ENCODE data around the gene FAXC.
"Not testable (repeated sequence)": the region's sequence is repeated elsewhere in the genome, so short reads cannot be mapped to it uniquely, and the experiment has no call there.

FAXC gene

DNA sequence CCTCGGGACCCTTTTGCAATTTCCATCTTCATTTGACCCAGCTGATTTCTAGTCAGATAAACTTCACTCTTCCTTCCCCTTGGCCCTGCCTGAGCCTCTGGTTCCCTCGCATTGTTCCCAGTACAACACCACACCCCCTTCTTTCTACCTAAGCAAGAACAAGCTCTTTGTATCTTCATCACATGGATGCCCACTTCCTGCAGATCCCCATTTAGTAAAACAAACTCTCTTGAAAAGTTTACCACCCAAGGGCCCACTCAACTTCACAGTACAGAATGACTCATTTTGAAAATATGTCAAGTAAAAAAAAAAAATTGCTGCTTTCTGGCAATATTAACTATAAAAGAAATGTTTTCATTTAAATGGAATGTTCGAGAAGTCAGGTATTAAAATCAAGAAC is 5.2 kb downstream of the FAXC start:
- DNase-seq (ENCODE audit: low read depth, low spot score) = no peak
- no peak overlapping the region for H3K27ac ChIP-seq

DNA sequence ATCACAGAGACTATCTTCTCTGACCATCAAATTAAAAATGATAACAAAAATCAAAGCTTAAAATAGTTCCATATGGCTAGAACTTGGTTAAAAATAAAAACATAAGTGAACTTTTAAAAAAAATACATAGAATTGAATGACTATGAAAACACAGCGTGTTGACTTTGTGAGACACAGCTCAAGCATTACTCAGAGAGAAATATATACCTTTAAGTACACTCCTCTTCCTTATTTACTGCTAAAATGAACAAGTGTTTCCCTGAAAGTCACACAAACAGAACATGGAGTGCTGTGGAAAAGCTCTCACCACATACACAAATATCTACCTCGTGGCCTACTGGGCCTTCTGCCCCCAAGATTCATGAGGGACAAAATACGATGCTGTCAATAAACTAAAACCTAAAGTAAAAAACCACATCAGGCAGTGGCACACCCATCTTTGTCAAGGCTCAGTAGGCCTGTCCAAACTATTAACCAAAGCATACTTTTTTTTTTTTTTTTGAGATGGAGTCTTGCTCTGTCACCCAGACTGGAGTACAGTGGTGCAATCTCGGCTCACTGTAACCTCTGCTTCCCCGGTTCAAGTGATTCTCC is 7.5 kb downstream of the FAXC start:
- no peak overlapping the region for H3K27ac ChIP-seq
- DNase-seq (ENCODE audit: low read depth, low spot score) = no peak

DNA sequence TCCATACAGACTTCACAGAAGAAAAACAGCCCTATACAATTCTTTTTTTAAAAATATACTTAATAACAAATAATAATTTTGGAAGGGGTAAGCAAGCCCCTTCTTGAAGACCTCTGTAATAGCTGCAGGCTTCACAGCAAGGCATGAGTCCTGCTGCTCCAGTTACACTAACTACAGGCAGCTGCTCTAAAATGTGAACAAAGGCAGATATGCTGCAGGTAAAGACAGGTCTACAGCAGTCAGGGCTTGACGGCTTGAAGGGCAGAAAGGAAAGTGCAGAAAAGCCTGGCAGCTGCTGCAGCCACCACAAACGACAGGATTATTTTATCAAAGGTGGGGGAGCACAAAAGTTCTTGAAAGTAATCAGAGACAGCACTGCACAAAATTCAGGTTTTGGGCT is 11.3 kb downstream of the FAXC start:
- H3K27ac ChIP-seq = no peak overlapping the region
- no peak for DNase-seq (ENCODE audit: low read depth, low spot score)

DNA sequence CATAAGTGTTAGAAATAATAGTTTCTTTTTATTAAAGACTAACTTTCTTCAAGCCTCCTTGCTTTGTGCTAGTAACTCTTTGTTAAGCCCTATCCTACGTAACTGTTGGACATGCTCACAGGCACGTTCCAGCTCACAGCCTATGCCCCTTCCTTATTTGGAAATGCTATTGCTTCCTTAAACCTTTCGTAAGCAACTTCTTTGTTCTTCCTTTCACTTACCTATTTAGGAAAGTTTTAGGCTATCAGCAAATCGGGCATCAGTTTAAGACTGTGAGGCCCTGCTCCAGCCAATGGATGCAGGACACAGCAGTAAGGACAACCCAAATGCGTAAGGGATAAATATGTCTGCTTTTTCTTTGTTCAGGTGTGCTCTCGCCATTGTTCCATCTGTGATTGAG is 14.2 kb downstream of the FAXC start:
- not testable (repeated sequence) for DNase-seq (ENCODE audit: low read depth, low spot score); H3K27ac ChIP-seq

DNA sequence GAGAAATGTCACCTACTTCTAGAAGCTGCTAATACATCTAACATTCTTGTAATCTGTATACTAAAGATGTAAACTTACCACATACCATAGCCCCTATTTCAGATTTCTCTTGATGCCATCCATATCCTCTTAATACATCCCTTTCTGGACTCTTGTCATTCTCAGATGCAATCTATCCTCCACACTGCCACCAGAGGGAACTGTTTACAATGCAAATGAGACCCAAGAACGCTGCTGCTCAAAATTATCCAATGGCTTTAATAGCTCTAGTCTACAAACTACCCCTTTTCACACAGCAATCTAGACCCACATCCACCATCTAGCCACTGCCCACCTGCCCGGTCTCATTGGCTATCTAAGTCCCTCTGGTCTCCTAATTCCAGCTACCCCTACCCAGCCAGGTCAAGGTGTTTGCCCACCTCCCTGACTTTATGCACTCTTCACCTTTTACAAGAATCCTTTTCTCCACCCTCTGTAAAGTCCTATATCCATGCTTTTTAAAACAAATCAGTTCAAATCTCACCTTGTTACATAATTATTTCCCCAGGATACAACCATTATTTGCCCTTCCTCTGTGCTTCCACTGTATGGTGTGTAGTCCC is 14.8 kb downstream of the FAXC start:
- no peak for DNase-seq (ENCODE audit: low read depth, low spot score)
- no peak overlapping the region for H3K27ac ChIP-seq

DNA sequence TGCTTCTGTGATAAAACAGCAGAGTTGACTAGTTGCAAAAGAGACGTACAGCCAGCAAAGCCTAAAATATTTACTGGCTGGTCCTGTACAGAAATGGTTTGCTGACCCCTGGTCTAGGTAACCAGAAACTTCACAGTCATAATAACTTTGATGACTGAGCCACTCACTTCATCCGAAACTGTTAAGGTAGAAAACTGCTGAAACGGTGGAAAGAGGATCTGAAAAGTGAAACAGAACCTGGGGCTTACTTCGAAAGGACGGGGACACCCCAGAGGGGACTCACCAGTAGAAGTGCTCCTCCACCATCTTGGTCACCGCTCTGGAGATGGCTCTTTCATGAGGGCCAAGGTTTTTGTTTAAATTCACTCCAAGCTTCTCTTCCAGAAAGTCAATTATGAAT is 16.4 kb downstream of the FAXC start:
- H3K27ac ChIP-seq = no peak overlapping the region
- no peak for DNase-seq (ENCODE audit: low read depth, low spot score)

DNA sequence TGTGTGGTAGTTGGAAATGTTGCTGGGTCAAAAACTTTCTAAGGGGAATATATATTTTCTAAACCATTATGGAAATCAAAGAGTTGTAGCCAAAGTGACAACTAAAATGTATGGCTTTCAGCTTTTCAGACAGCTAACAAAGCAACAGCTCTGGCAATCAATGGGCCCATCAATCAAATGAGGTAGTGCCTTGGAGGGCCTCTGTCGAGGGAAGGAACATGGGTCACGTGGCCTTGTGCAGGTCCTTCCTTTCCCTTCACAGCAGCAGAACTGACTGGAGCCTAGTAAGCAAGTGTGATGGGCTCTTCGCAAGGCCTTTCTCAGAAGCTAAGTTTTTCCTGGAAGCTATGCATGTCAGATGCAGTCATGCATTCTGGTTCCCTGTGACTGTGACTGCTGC is 17.9 kb downstream of the FAXC start:
- no peak for DNase-seq (ENCODE audit: low read depth, low spot score)
- no peak overlapping the region for H3K27ac ChIP-seq

DNA sequence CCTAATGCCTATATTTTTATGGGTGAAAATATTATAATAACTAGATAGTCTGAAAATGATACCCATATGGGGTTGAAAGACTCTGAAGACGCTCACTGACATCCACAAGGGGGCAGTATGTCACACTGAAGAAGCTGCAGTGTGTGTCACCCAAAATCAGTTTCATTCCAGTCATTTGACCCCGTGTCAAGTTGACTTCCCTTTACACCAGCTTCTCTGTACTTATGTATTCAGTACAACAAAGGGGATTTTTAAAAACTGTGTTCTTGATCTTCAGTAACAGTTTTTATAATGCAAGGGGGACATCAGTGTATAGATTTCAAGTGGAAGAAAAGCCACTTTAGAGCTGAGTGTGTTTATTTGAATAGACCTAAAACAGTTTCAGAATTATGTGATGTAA is 19.3 kb downstream of the FAXC start:
- no peak for DNase-seq (ENCODE audit: low read depth, low spot score)
- H3K27ac ChIP-seq = no peak overlapping the region

DNA sequence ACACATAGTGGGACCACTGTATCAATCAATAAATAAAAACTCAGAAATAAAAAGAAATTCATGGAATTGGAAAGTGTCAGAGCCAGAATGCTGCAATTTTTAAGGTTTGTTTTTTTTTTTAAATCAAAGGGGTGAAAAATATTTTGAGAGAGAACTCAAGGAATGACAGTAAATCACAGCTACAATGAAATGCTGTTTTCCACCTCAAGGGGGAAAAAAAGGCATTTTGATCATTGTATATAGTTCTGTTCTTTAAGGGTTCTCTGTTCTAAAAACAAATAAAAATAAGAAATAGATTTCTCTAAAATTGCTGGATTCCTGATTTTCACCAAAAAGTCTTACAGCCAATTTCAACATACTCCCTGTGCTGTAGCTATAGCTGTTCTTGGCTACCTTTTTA is 24.5 kb downstream of the FAXC start:
- no peak for DNase-seq (ENCODE audit: low read depth, low spot score)
- H3K27ac ChIP-seq = no peak overlapping the region

DNA sequence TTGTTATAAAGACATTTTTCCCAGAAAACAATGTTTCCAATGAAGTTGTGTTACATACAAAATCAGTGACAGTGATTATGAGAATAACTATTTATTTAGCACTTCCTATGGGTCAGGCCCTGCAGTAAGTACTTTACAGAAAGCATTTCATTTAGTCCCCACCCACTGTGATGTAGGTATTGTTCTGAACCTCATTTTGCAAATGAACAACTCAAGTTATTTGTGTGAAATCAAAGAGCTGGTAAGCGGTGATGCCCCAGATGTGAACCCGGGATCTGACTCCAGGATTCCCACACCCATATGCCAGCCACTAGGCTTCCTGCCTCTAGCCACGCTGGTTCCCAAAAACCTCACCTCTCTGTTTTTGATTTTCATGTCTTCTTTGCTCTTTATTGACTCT is 30.9 kb downstream of the FAXC start:
- no peak for DNase-seq (ENCODE audit: low read depth, low spot score)
- no peak overlapping the region for H3K27ac ChIP-seq

DNA sequence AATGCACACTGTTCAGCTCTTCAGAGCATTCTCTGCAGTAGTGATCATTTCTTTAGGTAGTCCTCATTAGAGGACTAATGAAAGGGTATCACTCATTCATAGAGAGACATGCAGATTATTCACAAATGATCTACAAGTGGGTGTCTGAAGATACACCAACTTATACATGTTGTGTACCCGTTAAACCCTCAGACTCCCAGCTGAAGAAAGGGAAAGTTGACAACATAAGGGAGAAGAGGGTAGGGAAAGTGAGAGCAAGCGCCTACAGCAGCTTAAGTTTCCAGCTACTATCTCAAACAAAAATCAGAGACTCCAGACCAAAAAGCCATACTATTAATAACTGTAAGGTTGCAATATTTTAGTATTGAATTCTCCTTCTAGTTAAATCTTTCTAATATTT is 37.1 kb downstream of the FAXC start:
- no peak for DNase-seq (ENCODE audit: low read depth, low spot score)
- no peak overlapping the region for H3K27ac ChIP-seq

DNA sequence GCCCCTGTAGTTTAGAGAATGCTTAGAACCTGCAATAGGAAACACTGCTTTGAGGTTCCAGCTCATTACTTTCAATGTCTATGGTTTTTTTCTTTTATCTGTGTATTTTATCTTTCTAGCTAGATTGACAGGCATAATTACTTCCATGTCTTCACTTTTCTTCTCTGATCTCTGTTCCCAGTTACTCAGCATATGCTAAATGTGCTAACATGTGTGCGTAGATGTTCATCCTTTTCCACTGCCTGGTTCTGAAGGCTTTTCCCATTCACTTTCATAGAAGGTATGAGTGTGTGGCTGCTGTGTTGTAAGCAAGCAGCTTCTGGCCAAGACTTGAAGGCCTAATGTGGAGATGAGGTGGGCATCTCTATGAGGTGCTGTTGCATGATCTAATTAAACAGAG is 38.9 kb downstream of the FAXC start:
- DNase-seq (ENCODE audit: low read depth, low spot score) = no peak
- H3K27ac ChIP-seq = no peak overlapping the region

DNA sequence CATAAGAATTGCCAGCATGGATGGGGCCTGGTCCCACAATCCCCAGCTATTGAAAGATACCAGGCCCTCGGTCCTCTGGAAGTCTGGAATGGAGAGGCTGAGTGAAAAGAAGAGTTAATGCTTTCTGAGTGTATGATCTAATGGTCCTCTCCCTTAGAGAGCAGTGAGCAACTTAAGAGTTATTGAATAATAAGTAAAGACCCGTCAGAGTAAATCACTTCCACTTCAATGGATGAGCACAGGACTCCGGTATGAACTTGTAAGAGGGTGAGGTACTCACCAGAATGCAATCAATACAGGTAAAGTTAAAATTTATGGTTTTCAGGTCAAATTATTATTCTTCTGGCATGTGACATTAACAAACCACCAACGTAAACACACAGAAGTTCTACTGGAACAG is 39.9 kb downstream of the FAXC start:
- no peak for DNase-seq (ENCODE audit: low read depth, low spot score)

DNA sequence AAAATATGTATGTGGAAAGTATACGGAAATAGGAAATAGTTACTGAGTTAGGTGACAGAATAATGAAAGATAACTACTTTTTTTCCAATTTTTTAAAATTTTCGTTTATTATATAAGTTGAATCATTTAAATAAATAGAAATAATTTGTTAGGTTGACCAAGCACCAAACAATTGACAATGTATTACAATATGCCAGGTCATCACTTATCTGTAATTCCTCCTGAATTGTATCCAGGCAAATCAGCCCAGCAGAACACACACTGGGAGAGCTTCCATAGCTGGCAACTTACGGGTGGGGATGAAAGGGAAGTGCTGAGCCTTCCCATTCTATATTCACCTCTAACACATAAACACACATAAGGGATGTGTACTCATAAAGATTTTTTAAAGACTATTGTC is 40.7 kb downstream of the FAXC start:
- DNase-seq (ENCODE audit: low read depth, low spot score) = no peak
- no peak overlapping the region for H3K27ac ChIP-seq

More for the DNA sequence above, 39.9 kb downstream of the FAXC start:
- no peak overlapping the region for H3K27ac ChIP-seq

DNA sequence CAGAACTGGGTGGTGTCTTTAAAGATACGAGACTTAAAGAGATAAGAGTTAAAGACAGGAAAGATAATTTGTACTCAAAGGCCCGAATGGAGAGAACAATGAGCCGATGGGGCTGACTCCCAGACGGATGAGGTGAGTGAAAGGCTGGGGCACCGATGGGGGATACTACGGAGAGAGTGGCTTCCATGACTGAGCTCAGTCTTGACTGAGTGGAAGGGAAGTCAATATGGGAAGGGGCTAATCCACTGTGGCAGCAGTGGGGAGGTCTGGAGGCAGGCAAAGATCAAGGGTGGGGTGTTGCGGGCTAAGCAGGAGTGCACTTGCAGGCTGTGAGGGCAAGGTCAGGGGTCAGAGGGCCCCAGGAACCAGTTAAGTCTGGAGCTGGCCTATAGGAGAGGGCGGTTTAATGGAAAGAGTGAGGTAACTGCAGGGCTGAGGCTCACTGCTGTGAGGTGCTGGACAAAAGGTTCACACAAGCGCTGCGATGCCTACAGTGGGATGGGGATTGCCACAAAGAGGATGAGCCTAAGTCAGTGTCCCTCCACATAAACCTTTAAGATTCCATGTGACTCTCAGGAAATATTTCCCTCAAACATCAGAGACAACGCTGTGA is 42.1 kb downstream of the FAXC start:
- no peak overlapping the region for H3K27ac ChIP-seq
- no peak for DNase-seq (ENCODE audit: low read depth, low spot score)

DNA sequence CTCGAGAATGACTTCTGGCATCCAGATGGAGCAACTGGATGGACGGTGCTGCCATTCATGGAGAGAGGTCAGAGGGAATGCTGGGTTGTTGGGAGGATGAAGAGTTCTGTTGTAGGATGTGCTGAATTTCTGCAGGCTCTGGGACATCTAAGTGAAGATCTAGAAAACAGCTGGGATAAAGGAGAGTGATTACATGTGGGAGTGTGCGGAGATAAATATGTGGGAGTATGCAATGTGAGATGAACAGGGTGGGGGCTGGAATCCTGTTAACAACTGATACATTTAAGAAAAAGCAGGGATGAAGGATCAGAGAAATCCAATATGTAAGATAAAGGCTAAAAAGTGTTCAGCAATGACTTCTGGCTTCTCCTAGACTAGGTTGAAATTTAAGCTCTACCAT is 43.1 kb downstream of the FAXC start:
- DNase-seq (ENCODE audit: low read depth, low spot score) = no peak
- H3K27ac ChIP-seq = no peak overlapping the region

DNA sequence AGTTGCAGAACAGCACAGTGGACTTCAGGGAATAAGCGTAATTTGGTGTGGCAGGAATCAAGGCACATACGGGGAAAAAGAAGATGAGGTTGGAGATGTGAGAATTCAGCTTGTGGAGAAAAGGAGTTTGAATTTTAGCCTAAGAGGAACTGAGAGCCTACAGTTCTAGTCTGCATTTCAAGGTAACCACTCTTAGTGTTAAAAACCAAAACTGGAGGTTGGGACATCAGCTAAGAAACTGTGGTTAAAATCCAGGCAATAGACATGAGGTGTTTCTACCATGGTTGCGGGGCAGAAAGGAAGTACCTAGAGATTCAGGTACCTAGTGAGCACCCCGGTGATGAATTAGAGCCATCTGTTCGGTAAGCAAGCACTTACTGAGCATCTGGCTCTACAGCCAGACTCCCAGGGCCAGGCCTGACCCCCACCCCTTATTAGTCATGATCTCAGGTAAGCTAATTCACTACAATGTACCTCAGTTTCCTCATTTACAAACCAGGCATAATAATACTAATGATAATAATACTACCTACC is 44.4 kb downstream of the FAXC start:
- H3K27ac ChIP-seq = no peak overlapping the region
- DNase-seq (ENCODE audit: low read depth, low spot score) = no peak

DNA sequence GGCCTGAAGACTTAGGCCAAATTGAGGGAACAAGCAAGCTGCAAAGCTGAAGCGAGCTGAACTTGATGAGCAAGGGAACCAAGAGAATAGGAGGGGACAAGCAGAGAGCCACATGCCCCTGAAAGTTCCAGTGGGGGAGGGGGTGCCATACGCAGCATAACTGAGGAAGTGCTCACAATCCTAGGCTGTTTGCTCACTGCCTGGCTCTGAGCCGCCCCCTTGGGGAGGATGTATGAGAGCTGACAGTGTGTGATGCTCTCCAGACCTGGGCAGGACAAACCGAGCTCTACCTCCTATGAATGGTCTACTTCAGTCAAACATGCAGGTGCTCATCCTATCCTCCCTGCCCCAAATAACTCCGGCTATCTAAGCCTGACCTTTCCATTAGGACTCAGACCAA is 52.1 kb downstream of the FAXC start:
- DNase-seq (ENCODE audit: low read depth, low spot score) = no peak

DNA sequence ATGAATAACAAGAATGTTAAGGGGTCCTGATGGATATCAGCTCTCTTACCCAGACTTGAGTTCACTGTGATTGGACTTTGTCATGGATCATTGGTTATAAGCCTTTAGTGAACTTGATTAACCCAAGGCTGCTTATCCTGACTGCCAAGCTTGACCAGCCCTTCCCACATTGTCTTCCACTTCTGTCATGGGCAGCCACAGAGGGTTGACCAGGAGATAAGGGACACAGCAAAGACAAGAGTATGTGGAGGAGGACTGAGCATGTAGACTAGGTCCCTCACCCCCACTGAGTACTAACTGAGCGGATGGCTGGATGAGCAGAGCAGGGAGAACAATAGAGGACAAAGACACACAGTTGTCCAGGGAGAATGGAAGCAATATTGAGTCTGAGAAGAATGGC is 52.5 kb downstream of the FAXC start:
- no peak overlapping the region for H3K27ac ChIP-seq
- DNase-seq (ENCODE audit: low read depth, low spot score) = no peak

More for the DNA sequence above, 52.1 kb downstream of the FAXC start:
- H3K27ac ChIP-seq = no peak overlapping the region

DNA sequence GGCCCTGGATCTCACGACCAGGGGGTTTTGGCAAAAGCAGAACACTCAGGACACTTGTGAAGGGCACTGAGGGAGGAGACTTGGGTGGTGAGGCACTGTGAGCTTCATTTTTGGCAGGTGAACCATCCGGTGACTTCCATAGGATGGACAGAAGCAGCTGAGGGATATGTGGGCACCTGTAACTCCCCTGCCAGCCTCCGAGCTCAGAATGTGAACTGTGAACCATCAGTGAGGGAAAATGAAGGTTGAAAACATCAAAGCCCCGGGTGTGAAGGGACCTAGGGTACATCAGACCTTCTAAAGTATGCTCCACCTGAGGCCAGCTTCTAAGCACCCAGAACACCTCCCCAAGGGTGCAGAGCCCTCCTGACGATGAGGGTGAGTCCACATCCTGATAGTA is 53.2 kb downstream of the FAXC start:
- H3K27ac ChIP-seq = no peak overlapping the region
- DNase-seq (ENCODE audit: low read depth, low spot score) = no peak

DNA sequence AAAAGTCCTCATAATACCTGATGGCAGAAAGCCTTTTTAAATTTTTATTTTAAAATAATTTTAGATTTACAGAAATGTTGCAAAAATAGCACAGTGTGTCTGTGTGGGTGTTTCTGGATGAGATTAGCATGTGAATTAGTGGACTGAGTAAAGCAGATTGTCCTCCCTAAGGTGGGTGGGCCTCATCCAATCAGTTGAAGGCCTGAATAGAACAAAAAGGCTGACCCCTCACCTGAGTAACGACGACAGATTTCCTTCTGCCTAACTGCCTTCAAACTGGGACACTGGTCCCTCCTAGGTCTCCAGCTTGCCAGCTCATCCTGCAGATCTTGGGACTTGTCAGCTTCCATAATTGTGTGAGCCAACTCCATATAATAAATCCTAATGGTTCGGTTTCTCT is 54.2 kb downstream of the FAXC start:
- no peak overlapping the region for H3K27ac ChIP-seq
- no peak for DNase-seq (ENCODE audit: low read depth, low spot score)

DNA sequence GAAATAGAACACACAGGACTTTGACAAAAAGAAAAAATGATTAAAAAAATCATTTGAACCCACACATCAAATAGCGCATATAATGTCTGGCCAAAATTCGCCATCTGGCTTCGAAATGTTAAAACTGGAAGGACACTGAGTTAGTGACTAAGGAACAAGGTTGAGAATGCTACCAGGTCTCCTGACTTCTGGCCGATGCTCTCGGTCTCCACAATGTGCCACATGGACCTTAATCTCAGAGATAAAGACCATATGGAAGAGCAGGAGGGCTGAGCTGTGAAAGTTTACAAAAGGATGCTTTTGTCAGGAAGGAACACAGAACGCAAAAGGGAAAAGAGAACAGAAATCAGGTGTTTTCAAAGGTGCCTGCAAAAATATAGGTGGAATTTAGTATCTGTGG is 54.7 kb downstream of the FAXC start:
- H3K27ac ChIP-seq = no peak overlapping the region

More for the DNA sequence above, 54.7 kb downstream of the FAXC start:
- no peak for DNase-seq (ENCODE audit: low read depth, low spot score)

Data from epithelial cell of prostate (primary cell).